VCaP (cell line): Measurements from ENCODE around the gene PLA2G6.

Source experiments
- H3K27ac ChIP-seq: fragments of 450-650 bp; 2 replicates; pipeline ENCODE4 v1.5.1; 2017
- CTCF ChIP-seq: fragments of 450-650 bp; conservative IDR thresholded peaks from 2 replicates; pipeline ENCODE4 v1.5.1; 2017; ENCODE audit warnings: mild to moderate bottlenecking, moderate library complexity

Gene PLA2G6

GRCh38 chr22:38191731-38192474, 10.3 kb upstream of the PLA2G6 start:
- H3K27ac ChIP-seq = no peak overlapping the region; the same call in 1 of the 2 replicates
- no peak for TF ChIP-seq CTCF

GRCh38 chr22:38191055-38191454, 9.4 kb upstream of the PLA2G6 start:
- no peak overlapping the region; the same call in 1 of the 2 replicates for H3K27ac ChIP-seq
- TF ChIP-seq CTCF = no peak

GRCh38 chr22:38190581-38190980, 9.0 kb upstream of the PLA2G6 start:
- no peak overlapping the region for H3K27ac ChIP-seq
- TF ChIP-seq CTCF = no peak

- H3K27ac ChIP-seq = no peak overlapping the region
- no peak for TF ChIP-seq CTCF
Observed at GRCh38 chr22:38189104-38189503, 7.5 kb upstream of the PLA2G6 start.

GRCh38 chr22:38187413-38188212, 6.0 kb upstream of the PLA2G6 start:
- no peak for TF ChIP-seq CTCF
- H3K27ac ChIP-seq = peak overlapping the region; percentile 99

- TF ChIP-seq CTCF = no peak
- H3K27ac ChIP-seq = peak overlapping the region; percentile 99
Observed at GRCh38 chr22:38186429-38186828, 4.8 kb upstream of the PLA2G6 start.

GRCh38 chr22:38184788-38185187, 3.2 kb upstream of the PLA2G6 start:
- TF ChIP-seq CTCF = no peak
- peak overlapping the region; percentile 99; the same call in 1 of the 2 replicates for H3K27ac ChIP-seq
